ENCODE measurements around the gene LAMA2.

The LAMA2 gene

GRCh38 chr6:129534926-129535325 is 652.0 kb downstream of the LAMA2 start:
- TF ChIP-seq CREB1 (IDR thresholded peaks at IDR 0.05; ENCODE audit: low read depth): no peak
- no peak for TF ChIP-seq EGR1 (IDR thresholded peaks at IDR 0.05)
- TF ChIP-seq CEBPB (IDR thresholded peaks at IDR 0.05): no peak
- TF ChIP-seq USF1 (IDR thresholded peaks at IDR 0.05): no peak
- no peak for TF ChIP-seq ZBTB7A (IDR thresholded peaks at IDR 0.05; ENCODE audit: low read depth)

GRCh38 chr6:129536271-129536670 is 653.3 kb downstream of the LAMA2 start:
- no peak for TF ChIP-seq TAF1 (IDR thresholded peaks at IDR 0.05; ENCODE audit: low read depth)
- no peak for TF ChIP-seq REST (IDR thresholded peaks at IDR 0.05; ENCODE audit: low read depth)
- no peak for TF ChIP-seq MAX (IDR thresholded peaks at IDR 0.05)
- TF ChIP-seq NFIC (IDR thresholded peaks at IDR 0.05): no peak

GRCh38 chr6:129539032-129539431 is 656.1 kb downstream of the LAMA2 start:
- no peak for TF ChIP-seq TEAD4 (IDR thresholded peaks at IDR 0.05)
- no peak for TF ChIP-seq EP300 (IDR thresholded peaks at IDR 0.05; ENCODE audit: borderline replicate concordance)
- TF ChIP-seq MAX (IDR thresholded peaks at IDR 0.05): no peak
- TF ChIP-seq RAD21 (IDR thresholded peaks at IDR 0.05; ENCODE audit: low read depth): no peak
- TF ChIP-seq ZBTB7A (IDR thresholded peaks at IDR 0.05; ENCODE audit: low read depth): no peak

- TF ChIP-seq NFIC (IDR thresholded peaks at IDR 0.05) (no peak), FOXM1 (IDR thresholded peaks at IDR 0.05; ENCODE audit: borderline replicate concordance, low read depth) (no peak), USF1 (IDR thresholded peaks at IDR 0.05) (no peak), EGR1 (IDR thresholded peaks at IDR 0.05) (no peak)
Measured at GRCh38 chr6:129542705-129543104, 659.8 kb downstream of the LAMA2 start.

GRCh38 chr6:129543981-129544380 is 661.0 kb downstream of the LAMA2 start:
- TF ChIP-seq USF1 (IDR thresholded peaks at IDR 0.05) (no peak), YY1 (IDR thresholded peaks at IDR 0.05; ENCODE audit: low read depth) (no peak), ZBTB7A (IDR thresholded peaks at IDR 0.05; ENCODE audit: low read depth) (no peak), TAF1 (IDR thresholded peaks at IDR 0.05; ENCODE audit: low read depth) (no peak), REST (IDR thresholded peaks at IDR 0.05; ENCODE audit: low read depth) (no peak), CEBPB (IDR thresholded peaks at IDR 0.05) (no peak)

GRCh38 chr6:129544892-129545612 is 662.1 kb downstream of the LAMA2 start:
- no peak for TF ChIP-seq RAD21 (IDR thresholded peaks at IDR 0.05; ENCODE audit: low read depth)
- TF ChIP-seq TCF12 (IDR thresholded peaks at IDR 0.05; ENCODE audit: low read depth): no peak
- TF ChIP-seq TAF1 (IDR thresholded peaks at IDR 0.05; ENCODE audit: low read depth): no peak
- TF ChIP-seq CREB1 (IDR thresholded peaks at IDR 0.05; ENCODE audit: low read depth): no peak
- no peak for TF ChIP-seq NFIC (IDR thresholded peaks at IDR 0.05)
- TF ChIP-seq EGR1 (IDR thresholded peaks at IDR 0.05): no peak
- TF ChIP-seq CEBPB (IDR thresholded peaks at IDR 0.05): no peak
- no peak for TF ChIP-seq YY1 (IDR thresholded peaks at IDR 0.05; ENCODE audit: low read depth)
- no peak for TF ChIP-seq REST (IDR thresholded peaks at IDR 0.05; ENCODE audit: low read depth)
- TF ChIP-seq MAX (IDR thresholded peaks at IDR 0.05): no peak
- no peak for TF ChIP-seq ZBTB7A (IDR thresholded peaks at IDR 0.05; ENCODE audit: low read depth)
- TF ChIP-seq TEAD4 (IDR thresholded peaks at IDR 0.05): no peak
- TF ChIP-seq EP300 (IDR thresholded peaks at IDR 0.05; ENCODE audit: borderline replicate concordance): no peak
- TF ChIP-seq USF1 (IDR thresholded peaks at IDR 0.05): no peak
- TF ChIP-seq FOXM1 (IDR thresholded peaks at IDR 0.05; ENCODE audit: borderline replicate concordance, low read depth): no peak
